Stimulated activated naive CD4-positive, alpha-beta T cell treated with Interleukin-2 at 50 U/mL for 16 hours (primary cell): Measurements from ENCODE around the gene BGLAP.

Source experiments
- DNase-seq: peaks from one replicate; lab custom pipeline; 2025; lab: John Stamatoyannopoulos, UW

BGLAP gene

DNA sequence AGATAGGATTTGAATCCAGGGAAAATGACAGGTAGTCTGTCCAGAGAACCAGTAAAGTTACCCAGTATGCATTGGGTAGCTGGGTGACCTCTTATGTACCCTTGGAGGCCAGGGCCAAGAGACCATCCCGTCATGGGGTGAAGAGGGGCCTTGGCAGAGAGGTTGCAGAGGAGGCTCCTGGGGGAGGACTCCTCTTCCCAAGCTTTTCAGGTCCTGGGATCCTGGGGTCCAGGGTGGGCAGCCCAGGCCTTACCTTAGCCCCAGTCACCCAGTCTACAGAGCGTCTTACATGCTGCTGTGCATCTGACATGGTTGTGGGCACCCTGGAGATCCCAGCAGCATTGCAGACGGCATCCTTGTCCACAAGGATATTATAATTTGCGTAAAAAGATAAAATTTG, 15.2 kb upstream of the BGLAP start:
- DNase-seq, result no peak

- DNase-seq, result no peak
These were observed 13.5 kb upstream of the BGLAP start for GRCh38 chr1:156228501-156228900.

DNA sequence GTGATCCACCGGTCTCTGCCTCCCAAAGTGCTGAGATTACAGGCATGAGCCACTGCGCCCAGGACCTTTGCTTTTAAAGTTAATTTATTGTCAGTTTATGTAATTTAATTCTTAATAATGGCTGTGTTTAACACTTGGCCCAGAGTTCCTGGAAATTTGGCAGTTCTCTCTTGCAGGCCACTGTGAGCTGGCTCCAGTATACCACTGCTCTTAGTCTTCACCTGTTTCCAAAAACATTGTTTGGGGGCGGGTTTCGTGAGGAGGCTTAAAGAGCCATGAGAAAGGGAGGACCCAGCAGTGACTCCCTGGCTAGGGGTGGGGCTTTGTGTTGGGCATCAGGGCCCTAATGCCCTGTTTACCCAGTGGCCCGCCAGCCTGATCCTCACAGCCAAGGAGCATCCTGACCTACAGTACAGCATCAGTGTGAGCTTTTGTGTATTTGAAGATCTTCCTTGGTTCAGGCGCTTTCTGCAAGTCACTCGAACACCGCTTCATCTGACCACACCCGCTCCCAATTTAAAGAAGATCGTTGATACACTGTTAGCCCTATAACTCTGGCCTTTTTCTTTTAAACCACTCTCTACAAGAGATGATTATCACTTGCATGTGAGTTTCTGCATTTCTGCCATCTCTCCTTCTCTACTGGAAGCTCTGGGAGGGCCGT, 12.0 kb upstream of the BGLAP start:
- no peak for DNase-seq

DNA sequence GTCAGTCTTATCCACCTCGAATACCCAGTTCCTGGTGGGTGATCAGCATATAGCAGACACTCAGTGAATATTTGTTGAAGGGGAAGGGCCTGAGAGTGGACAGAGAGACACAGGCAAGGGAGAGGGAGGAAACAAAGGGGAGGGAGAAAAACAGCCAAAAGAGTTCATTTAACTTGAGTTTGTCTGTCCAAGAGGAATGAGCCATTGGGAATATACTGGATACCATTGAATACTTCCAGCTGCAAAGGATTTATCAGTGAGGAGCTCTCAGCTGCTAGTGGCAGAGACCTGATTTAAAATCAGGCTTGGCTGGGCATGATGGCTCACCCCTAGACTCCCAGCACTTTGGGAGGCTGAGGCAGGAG, 11.5 kb upstream of the BGLAP start:
- DNase-seq, result no peak

DNA sequence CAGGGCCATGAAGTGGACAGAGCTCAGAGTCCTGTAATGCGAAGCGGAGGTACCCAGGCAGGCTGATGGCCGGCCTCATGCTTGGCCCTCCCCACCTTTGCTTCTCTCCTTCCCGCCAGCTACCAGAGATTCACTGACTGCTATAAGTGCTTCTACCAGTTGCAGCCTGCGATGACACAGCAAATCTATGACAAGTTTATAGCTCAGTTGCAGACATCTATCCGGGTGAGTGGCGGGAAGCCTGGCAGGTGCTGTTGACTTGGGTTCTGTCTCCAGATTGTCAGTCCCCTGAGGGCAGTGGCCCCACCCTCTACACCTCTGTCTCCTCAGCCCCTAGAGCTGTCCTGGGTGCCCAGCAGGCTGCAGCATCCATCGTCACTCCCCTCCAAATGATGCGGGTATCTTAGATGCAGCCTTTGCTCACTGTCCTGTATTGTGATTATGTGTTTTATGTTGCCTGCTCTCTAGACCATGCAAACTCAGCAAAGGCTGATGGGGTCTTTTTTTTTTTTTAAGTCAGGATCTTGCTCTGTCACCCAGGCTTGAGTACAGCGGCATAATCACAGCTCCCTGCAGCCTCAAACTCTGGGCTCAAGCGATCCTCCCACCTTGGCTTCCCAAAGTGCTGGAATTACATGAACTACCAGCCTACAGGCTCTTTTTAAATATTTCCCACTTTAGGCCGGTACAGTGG, 9.6 kb upstream of the BGLAP start:
- no peak for DNase-seq

DNA sequence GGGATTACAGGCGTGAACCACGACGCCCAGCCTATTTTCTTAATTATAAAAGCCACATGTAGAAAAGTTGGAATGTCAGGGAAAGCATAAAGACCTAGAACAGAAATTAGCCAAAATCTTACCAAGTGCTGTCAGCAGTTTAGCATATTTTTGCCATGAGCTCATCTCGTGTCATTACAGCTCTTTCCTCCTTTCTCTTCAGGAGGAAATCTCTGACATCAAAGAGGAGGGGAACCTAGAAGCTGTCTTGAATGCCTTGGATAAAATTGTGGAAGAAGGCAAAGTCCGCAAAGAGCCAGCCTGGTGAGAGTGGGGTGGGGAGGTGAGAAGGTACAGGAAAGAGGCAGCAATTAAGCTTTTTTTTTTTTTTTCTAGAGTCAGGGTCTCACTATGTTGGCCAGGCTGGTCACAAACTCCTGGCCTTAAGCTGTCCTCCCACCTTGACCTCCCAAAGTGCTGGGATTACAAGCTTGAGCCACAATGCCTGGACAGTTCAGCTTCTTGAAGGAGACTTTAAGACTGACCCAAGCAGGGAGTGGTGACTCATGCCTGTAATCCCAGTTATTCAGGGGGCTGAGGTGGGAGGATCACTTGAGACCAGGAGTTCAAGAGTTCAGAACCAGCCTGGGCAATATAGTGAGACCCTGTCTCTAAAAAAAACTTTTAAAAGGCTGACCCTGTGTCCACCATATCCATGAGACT, 8.4 kb upstream of the BGLAP start:
- no peak for DNase-seq

DNA sequence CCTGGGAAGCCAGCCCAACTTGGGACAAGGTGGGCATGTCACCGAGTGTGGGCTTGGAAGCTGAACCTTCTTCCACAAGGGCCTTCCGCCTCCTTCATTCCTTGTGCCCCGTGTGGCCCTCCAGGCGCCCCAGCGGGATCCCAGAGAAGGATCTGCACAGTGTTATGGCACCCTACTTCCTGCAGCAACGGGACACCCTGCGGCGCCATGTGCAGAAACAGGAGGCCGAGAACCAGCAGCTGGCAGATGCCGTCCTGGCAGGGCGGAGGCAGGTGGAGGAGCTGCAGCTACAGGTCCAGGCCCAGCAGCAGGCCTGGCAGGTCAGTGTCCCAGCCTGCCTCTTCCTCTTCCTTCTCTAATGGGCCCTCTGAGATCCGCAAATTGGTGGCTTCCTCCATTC, 5.8 kb upstream of the BGLAP start:
- DNase-seq, result no peak

- DNase-seq, result no peak
These were observed 3.7 kb upstream of the BGLAP start for GRCh38 chr1:156238248-156238647.

- DNase-seq, result no peak
These were observed 623 bp upstream of the BGLAP start for GRCh38 chr1:156241311-156241811.

- no peak for DNase-seq
These were observed 754 bp downstream of the BGLAP start for GRCh38 chr1:156242738-156243137.

DNA sequence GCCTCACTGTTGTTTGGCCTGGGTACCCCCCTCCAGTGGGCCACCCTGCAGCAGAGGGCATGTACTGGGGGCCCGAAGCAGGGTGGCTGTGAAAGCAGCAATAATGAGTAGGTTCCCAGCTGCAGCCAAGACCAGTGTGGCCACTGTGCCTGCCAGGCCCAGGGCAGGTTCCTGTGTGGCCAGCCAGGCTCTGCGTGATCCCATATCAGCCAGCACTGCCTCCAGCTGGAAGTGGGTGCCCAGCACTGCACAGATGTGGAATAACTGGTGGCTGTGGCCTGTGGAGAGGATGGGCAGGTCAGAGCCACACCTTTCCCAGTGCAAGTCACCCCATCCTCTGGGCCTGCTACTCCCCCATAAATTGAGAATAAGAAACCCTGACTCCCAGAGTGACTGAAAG, 2.1 kb downstream of the BGLAP start:
- DNase-seq, result no peak

GRCh38 chr1:156244712-156245111, 2.7 kb downstream of the BGLAP start:
- DNase-seq, result no peak

GRCh38 chr1:156245451-156246232, 3.7 kb downstream of the BGLAP start:
- peak; percentile 26 for DNase-seq

- no peak for DNase-seq
These were observed 4.3 kb downstream of the BGLAP start for GRCh38 chr1:156246241-156246780.

DNA sequence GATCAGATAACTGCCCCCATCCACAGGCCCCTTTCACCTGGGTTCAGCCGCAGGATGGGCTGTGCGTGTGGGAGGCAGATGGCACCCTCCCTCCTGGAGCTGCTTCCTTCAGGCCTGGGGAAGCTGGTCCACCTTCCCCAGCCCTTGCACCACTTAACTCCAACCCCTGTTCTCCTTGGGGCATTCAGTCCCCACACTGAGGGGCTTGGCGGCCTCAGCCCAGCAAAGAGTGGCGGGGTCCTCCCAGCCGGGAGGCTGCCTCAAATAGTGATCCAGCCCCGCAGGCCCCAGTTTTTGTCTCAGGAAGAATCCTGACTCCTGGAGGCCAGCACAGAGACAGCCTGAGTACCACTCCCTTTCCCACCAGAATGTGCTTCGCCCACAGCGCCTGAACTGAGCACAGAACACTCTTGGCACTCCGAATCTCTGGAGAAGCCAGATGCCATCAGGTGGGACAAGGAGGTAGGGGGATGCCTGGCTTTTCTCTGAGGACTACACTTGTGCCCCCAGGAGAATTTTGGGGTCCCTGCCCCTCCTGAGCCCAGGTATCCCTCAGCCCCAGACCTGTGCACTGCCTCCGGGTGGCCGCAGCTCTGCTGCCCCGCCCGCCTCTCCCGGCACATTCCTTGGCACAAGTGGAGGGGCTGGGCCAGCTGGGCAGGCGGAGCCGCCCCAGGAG, 4.9 kb downstream of the BGLAP start:
- no peak for DNase-seq

- DNase-seq, result no peak
These were observed 5.7 kb downstream of the BGLAP start, which contains the start of gene PAQR6 for GRCh38 chr1:156247460-156248322. Gene PAQR6 (minus strand): TSS chr1:156248056. CDS start chr1:156246731, 1,325 bp downstream.

- DNase-seq, result no peak
These were observed 6.3 kb downstream of the BGLAP start for GRCh38 chr1:156248323-156248683.

DNA sequence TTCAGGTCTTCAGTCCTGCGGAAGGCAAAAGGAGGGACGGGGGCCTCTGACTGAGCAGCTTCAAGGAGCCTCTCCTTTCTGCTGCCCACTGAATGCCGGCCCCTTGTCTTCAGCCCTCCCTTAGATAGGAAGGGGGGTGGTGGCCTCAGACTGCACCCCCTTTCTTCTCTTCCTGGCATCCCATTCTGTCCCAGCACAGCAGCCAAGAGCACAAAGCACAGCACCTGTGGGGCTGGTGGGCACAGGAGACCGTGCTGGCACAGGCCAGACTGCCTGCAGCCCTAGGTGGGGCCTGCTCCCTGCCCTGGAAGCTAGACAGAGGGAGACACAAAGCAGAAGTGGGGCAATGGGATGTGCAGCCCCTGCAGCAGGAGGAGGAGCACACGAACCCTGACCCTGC, 7.6 kb downstream of the BGLAP start:
- no peak for DNase-seq

GRCh38 chr1:156251527-156251926, 9.5 kb downstream of the BGLAP start:
- DNase-seq, result no peak

DNA sequence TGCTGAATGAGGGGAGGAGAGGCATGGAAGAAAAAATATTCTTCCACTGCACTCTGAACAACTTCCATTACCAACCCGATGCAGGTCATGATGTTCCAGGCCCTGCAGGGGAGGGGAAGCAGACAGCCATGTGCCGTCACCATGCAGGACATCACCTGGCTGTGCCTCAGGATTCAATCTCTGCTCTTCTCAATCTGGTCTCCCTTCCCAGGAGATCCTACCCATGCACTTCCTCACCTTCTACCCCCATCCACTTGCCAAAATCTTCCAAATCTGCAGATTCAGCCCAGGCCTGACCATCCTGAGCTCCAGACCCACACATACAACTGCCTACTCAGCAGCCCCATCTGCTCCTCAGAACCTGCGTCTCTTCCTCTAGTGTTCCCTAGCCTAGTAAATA, 11.7 kb downstream of the BGLAP start:
- DNase-seq, result no peak

- DNase-seq, result no peak
These were observed 15.7 kb downstream of the BGLAP start for GRCh38 chr1:156257711-156258110.
